ENCODE data around the gene DBH. TPM values are rescaled to one million over a fixed set of nuclear protein-coding genes. Genes with fewer than 3 reads are reported as not detected.

DBH gene
- total RNA-seq, 1 experiment from 2014 or later = not detected

- POLR2A ChIA-PET = interaction anchor here (0.6 kb wide), 1 partner anchor 122 kb away, joined by 3 read pairs; no protein-coding TSS in a partner anchor
- CTCF ChIA-PET = no interaction called here
- no peaks in the 10 kb centered on the region for H3K9me3 Mint-ChIP-seq (ENCODE audit: unreplicated experiment)
- TF ChIP-seq, protein P1, sequence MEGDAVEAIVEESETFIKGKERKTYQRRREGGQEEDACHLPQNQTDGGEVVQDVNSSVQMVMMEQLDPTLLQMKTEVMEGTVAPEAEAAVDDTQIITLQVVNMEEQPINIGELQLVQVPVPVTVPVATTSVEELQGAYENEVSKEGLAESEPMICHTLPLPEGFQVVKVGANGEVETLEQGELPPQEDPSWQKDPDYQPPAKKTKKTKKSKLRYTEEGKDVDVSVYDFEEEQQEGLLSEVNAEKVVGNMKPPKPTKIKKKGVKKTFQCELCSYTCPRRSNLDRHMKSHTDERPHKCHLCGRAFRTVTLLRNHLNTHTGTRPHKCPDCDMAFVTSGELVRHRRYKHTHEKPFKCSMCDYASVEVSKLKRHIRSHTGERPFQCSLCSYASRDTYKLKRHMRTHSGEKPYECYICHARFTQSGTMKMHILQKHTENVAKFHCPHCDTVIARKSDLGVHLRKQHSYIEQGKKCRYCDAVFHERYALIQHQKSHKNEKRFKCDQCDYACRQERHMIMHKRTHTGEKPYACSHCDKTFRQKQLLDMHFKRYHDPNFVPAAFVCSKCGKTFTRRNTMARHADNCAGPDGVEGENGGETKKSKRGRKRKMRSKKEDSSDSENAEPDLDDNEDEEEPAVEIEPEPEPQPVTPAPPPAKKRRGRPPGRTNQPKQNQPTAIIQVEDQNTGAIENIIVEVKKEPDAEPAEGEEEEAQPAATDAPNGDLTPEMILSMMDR (IDR thresholded peaks at IDR 0.05; ENCODE audit: unreplicated experiment) = no peak
- H3K36me3 Mint-ChIP-seq (ENCODE audit: insufficient read depth, unreplicated experiment) = no peaks in the 10 kb centered on the region
- no peak overlapping the region for H3K27ac Mint-ChIP-seq (ENCODE audit: low read depth, unreplicated experiment)
- H3K4me3 Mint-ChIP-seq (ENCODE audit: unreplicated experiment) = no peak overlapping the region
- no peak for DNase-seq (ENCODE audit: unreplicated experiment)
- intact Hi-C loops (cut with micrococcal nuclease) = no loop called here
- BruUV-seq (replicated peaks) = no TSS peak
- H3K27me3 Mint-ChIP-seq (ENCODE audit: insufficient read depth, unreplicated experiment) = peaks cover 30% of the 10 kb centered on the region
- H3K4me1 Mint-ChIP-seq (ENCODE audit: insufficient read depth, unreplicated experiment) = no peaks in the 10 kb centered on the region
These were observed 28.2 kb downstream of the DBH start for GRCh38 chr9:133664173-133665050.

DNA sequence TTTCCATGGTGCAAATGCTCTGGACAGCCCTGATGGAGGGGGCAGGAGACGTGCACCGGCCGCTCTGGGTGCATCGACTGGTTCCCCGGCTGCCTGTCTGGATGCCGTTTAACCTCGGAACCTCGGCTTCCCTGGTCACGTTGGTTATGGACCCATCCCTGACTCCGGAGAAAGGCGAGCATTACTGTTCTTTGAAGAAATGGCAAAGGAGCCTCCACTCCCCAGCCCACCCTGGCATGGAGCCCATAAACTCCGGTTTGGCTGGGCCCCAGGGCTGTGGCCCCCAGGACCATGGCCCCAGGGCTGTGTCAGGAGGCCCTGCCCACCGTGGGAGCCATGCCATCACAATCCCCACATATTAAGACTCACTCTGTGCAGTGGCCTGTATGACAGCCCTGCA is 28.9 kb downstream of the DBH start:
- intact Hi-C loops (cut with micrococcal nuclease) = no loop called here
- DNase-seq (ENCODE audit: unreplicated experiment) = no peak
- Mint-ChIP-seq H3K9me3 (ENCODE audit: unreplicated experiment) (no peaks in the 10 kb centered on the region), H3K4me3 (ENCODE audit: unreplicated experiment) (no peak overlapping the region), H3K27me3 (ENCODE audit: insufficient read depth, unreplicated experiment) (peaks cover 23% of the 10 kb centered on the region), H3K4me1 (ENCODE audit: insufficient read depth, unreplicated experiment) (no peaks in the 10 kb centered on the region), H3K27ac (ENCODE audit: low read depth, unreplicated experiment) (no peak overlapping the region), H3K36me3 (ENCODE audit: insufficient read depth, unreplicated experiment) (no peaks in the 10 kb centered on the region)
- POLR2A ChIA-PET = interaction anchor here (0.6 kb wide), 1 partner anchor 123 kb away, joined by 3 read pairs; no protein-coding TSS in a partner anchor
- BruUV-seq (replicated peaks) = no TSS peak
- CTCF ChIA-PET = no interaction called here
- TF ChIP-seq, protein P1 (IDR thresholded peaks at IDR 0.05; ENCODE audit: unreplicated experiment) = no peak

- POLR2A ChIA-PET = no interaction called here
- intact Hi-C loops (cut with micrococcal nuclease) = no loop called here
- H3K27me3 Mint-ChIP-seq (ENCODE audit: insufficient read depth, unreplicated experiment) = peaks cover 21% of the 10 kb centered on the region
- no peaks in the 10 kb centered on the region for H3K9me3 Mint-ChIP-seq (ENCODE audit: unreplicated experiment)
- H3K4me1 Mint-ChIP-seq (ENCODE audit: insufficient read depth, unreplicated experiment) = no peaks in the 10 kb centered on the region
- H3K36me3 Mint-ChIP-seq (ENCODE audit: insufficient read depth, unreplicated experiment) = no peaks in the 10 kb centered on the region
- CTCF ChIA-PET = interaction anchor here (0.6 kb wide), 1 partner anchor 337 kb away, joined by 5 read pairs; no protein-coding TSS in a partner anchor
- TF ChIP-seq, protein P1 (IDR thresholded peaks at IDR 0.05; ENCODE audit: unreplicated experiment) = no peak
- BruUV-seq (replicated peaks) = no TSS peak
- no peak for DNase-seq (ENCODE audit: unreplicated experiment)
- no peak overlapping the region for H3K27ac Mint-ChIP-seq (ENCODE audit: low read depth, unreplicated experiment)
- H3K4me3 Mint-ChIP-seq (ENCODE audit: unreplicated experiment) = no peak overlapping the region
These were observed 29.4 kb downstream of the DBH start for GRCh38 chr9:133665535-133665934.

DNA sequence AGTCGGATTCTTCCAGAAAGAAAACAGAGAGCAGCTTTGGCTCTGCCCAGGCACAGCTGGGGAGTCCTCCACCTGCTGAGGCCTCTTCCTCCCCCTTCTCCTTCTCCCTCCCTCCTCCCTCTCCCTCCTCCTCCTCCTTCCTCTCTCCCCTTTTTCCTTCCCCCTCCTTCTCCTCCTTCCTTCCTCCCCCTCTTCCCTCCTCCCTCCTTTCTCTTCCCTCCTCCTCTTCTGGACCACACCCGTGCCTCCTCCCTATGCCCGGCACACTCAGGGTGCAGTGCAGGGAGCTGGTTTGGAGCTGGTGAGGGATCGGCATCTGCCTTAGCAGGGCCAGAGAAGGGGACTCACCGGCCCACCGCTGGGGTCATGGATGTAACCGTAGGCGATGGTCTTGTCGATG is 30.2 kb downstream of the DBH start:
- TF ChIP-seq, protein P1 (IDR thresholded peaks at IDR 0.05; ENCODE audit: unreplicated experiment) = no peak
- H3K9me3 Mint-ChIP-seq (ENCODE audit: unreplicated experiment) = no peaks in the 10 kb centered on the region
- POLR2A ChIA-PET = no interaction called here
- intact Hi-C loops (cut with micrococcal nuclease) = no loop called here
- no peak for DNase-seq (ENCODE audit: unreplicated experiment)
- H3K27me3 Mint-ChIP-seq (ENCODE audit: insufficient read depth, unreplicated experiment) = peaks cover 19% of the 10 kb centered on the region
- H3K4me1 Mint-ChIP-seq (ENCODE audit: insufficient read depth, unreplicated experiment) = no peaks in the 10 kb centered on the region
- BruUV-seq (replicated peaks) = no TSS peak
- CTCF ChIA-PET = interaction anchor here (0.5 to 0.6 kb wide), 2 partner anchors 24 to 336 kb away, joined by 3 to 5 read pairs; no protein-coding TSS in a partner anchor
- H3K27ac Mint-ChIP-seq (ENCODE audit: low read depth, unreplicated experiment) = no peak overlapping the region
- H3K4me3 Mint-ChIP-seq (ENCODE audit: unreplicated experiment) = no peak overlapping the region
- H3K36me3 Mint-ChIP-seq (ENCODE audit: insufficient read depth, unreplicated experiment) = no peaks in the 10 kb centered on the region

Data from MCF 10A (cell line).